Ishikawa (cell line): ENCODE measurements around the gene PTF1A.

ENCODE experiments used
- CEBPB ChIP-seq: IDR thresholded peaks from 2 replicates; pipeline ENCODE4 v1.6.1; 2012
- CREB1 ChIP-seq: IDR thresholded peaks from 2 replicates; pipeline ENCODE4 v1.6.1; 2012; ENCODE audit warnings: low read depth
- EGR1 ChIP-seq: IDR thresholded peaks from 2 replicates; pipeline ENCODE4 v1.6.1; 2012
- EP300 ChIP-seq: IDR thresholded peaks from 2 replicates; pipeline ENCODE4 v1.6.1; 2012; ENCODE audit warnings: borderline replicate concordance
- FOXM1 ChIP-seq: IDR thresholded peaks from 2 replicates; pipeline ENCODE4 v1.6.1; 2012; ENCODE audit warnings: low read depth, borderline replicate concordance
- NFIC ChIP-seq: IDR thresholded peaks from 2 replicates; pipeline ENCODE4 v1.6.1; 2012
- RAD21 ChIP-seq: IDR thresholded peaks from 2 replicates; pipeline ENCODE4 v1.6.1; 2012; ENCODE audit warnings: low read depth
- TAF1 ChIP-seq: IDR thresholded peaks from 2 replicates; pipeline ENCODE4 v1.6.1; 2012; ENCODE audit warnings: low read depth, mild to moderate bottlenecking
- TCF12 ChIP-seq: IDR thresholded peaks from 2 replicates; pipeline ENCODE4 v1.6.1; 2012; ENCODE audit warnings: low read depth
- TEAD4 ChIP-seq: IDR thresholded peaks from 2 replicates; pipeline ENCODE4 v1.6.1; 2012
- YY1 ChIP-seq: IDR thresholded peaks from 2 replicates; pipeline ENCODE4 v1.6.1; 2012; ENCODE audit warnings: low read depth
- ZBTB7A ChIP-seq: IDR thresholded peaks from 2 replicates; pipeline ENCODE4 v1.6.1; 2012; ENCODE audit warnings: low read depth
- TF ChIP-seq, protein P1 (sequence below): IDR thresholded peaks from 2 replicates; pipeline ENCODE4 v1.6.1; 2012; ENCODE audit warnings: low read depth, mild to moderate bottlenecking
- TF ChIP-seq, protein P2 (sequence below): IDR thresholded peaks from 2 replicates; pipeline ENCODE4 v1.6.1; 2012
- TF ChIP-seq, protein P3 (sequence below): IDR thresholded peaks from 2 replicates; pipeline ENCODE4 v1.6.1; 2012

PTF1A gene

DNA sequence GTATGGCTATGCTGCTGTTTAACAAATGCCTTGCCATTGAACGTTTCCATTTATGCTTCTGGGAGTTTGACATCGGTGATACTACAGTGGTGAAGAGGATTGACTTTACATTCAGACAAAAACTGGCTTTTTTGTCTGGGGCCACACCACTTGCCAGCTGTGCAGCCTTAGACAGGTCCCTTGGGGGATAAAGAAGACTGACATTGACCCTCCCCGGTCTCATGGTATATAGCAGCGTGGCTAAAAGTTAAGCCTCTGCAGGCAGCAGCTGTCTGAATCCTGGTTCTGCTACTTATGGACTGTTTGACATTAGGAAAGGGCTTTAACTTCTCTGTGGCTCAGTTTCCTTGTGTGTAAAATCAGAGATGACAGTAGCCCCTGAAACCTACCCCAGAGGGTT lies 42.0 kb upstream of the PTF1A start:
- TF ChIP-seq YY1 (no peak), CEBPB (no peak), NFIC (no peak), RAD21 (no peak), TCF12 (no peak), TEAD4 (no peak), ZBTB7A (no peak), TAF1 (no peak), EP300 (no peak), FOXM1 (no peak), EGR1 (no peak), CREB1 (no peak)
- TF ChIP-seq, protein P1, sequence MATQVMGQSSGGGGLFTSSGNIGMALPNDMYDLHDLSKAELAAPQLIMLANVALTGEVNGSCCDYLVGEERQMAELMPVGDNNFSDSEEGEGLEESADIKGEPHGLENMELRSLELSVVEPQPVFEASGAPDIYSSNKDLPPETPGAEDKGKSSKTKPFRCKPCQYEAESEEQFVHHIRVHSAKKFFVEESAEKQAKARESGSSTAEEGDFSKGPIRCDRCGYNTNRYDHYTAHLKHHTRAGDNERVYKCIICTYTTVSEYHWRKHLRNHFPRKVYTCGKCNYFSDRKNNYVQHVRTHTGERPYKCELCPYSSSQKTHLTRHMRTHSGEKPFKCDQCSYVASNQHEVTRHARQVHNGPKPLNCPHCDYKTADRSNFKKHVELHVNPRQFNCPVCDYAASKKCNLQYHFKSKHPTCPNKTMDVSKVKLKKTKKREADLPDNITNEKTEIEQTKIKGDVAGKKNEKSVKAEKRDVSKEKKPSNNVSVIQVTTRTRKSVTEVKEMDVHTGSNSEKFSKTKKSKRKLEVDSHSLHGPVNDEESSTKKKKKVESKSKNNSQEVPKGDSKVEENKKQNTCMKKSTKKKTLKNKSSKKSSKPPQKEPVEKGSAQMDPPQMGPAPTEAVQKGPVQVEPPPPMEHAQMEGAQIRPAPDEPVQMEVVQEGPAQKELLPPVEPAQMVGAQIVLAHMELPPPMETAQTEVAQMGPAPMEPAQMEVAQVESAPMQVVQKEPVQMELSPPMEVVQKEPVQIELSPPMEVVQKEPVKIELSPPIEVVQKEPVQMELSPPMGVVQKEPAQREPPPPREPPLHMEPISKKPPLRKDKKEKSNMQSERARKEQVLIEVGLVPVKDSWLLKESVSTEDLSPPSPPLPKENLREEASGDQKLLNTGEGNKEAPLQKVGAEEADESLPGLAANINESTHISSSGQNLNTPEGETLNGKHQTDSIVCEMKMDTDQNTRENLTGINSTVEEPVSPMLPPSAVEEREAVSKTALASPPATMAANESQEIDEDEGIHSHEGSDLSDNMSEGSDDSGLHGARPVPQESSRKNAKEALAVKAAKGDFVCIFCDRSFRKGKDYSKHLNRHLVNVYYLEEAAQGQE, result no peak
- TF ChIP-seq, protein P2, sequence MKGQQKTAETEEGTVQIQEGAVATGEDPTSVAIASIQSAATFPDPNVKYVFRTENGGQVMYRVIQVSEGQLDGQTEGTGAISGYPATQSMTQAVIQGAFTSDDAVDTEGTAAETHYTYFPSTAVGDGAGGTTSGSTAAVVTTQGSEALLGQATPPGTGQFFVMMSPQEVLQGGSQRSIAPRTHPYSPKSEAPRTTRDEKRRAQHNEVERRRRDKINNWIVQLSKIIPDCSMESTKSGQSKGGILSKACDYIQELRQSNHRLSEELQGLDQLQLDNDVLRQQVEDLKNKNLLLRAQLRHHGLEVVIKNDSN, result no peak
- TF ChIP-seq, protein P3, sequence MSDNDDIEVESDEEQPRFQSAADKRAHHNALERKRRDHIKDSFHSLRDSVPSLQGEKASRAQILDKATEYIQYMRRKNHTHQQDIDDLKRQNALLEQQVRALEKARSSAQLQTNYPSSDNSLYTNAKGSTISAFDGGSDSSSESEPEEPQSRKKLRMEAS, result no peak

DNA sequence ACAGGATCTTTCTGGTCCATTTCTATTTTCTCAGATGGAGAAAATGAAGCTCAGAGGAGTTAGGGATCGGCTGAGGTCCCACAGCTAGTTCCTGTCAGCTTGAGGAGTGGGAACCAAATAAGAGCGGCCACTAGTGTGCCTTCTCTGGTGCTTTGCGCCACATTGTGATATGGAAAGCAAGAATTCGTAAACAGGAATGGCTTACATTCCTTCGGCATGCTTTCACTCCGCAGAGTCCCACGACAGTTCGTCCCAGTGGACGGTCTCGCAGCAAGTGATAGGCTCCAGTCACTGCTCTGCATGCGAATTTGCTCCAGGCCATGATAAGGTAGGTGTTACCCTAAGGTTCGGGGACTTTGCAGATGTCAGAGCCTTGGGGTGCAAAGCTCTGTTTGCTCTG lies 41.5 kb upstream of the PTF1A start:
- no peak for TF ChIP-seq YY1
- TF ChIP-seq FOXM1, result no peak
- TF ChIP-seq CREB1, result no peak
- TF ChIP-seq CEBPB, result no peak
- TF ChIP-seq ZBTB7A, result no peak
- no peak for TF ChIP-seq TEAD4

DNA sequence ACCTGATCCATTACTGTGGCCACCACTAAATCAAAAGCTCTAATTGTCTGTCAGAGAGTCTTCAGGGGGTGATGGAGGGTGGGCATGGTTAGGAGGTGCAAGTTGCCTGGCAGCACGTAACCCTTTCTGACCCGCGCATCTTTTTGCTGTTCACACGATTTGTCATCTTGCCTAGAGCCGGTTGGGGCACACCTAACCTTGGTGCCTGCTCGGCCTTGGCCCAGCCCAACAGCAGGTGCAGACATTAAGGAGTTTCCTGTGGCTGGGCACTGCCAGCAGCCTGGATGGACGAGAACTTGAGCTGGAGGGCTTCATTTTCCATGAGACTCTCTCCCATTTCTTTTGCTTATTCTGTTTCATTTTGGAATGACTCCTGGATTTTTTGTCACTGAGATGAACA lies 41.0 kb upstream of the PTF1A start:
- TF ChIP-seq, protein P1, result no peak
- no peak for TF ChIP-seq TCF12
- TF ChIP-seq ZBTB7A, result no peak
- TF ChIP-seq TEAD4, result no peak
- TF ChIP-seq FOXM1, result no peak

DNA sequence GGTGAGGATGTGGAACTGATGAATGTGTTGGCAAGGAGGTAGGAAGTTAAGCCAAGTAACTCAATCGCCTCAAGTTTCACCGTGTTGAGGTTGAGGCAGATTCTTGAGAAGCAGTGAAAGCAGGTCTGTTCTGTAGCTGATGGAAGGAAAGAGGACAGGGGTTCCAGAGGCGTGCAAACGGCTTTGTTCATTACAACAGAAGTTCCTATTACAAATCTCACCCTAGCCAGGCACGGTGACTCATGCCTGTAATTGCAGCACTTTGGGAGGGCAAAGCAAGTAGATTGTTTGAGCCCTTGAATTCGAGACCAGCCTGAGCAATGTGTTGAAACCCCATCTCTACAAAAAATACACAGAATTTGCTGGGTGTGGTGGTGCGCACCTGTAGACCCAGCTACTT lies 36.9 kb upstream of the PTF1A start:
- TF ChIP-seq TCF12 (no peak), YY1 (no peak), CREB1 (no peak), EP300 (no peak), FOXM1 (no peak), EGR1 (no peak), TEAD4 (no peak)
- TF ChIP-seq, protein P2, result no peak
- TF ChIP-seq, protein P1, result no peak
- TF ChIP-seq, protein P3, result no peak

DNA sequence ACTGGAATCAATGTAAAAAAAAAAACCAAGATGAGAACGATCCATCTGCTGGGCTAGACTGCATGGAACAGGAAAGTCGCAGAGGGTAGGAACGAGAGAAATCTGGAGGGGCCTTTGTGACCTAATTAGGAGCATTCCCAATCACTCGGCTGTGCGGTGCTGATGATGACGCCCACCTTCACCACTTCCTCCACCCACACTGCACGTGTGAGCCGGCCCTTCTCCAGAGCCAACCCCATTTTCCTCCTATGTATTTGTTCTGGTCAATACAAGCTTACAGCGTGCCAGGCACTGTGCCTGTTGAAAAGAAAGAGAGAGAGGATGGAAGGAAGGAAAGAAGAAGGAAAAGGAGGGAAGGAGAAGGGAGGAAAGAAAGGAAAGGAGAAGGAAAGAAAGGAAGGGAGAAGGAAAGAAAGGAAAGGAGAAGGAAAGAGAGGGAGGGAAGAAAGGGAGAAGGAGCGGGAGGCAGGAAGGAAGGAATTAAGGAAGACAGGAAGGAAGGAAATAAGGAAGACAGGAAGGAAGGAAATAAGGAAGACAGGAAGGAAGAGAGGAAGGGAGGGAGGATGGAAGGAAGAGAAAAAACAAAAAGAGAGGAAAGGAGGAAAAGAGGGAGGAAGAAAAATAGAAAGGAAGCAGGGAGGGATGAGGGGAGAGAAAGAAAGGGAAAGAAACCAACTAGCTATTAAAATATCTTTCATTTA lies 35.5 kb upstream of the PTF1A start:
- TF ChIP-seq CREB1 (no peak), EP300 (no peak), CEBPB (no peak), EGR1 (no peak), NFIC (no peak), TCF12 (no peak), ZBTB7A (no peak), FOXM1 (no peak), TEAD4 (no peak), TAF1 (no peak), YY1 (no peak), RAD21 (no peak)
- TF ChIP-seq, protein P2, result no peak
- TF ChIP-seq, protein P1, result no peak
- TF ChIP-seq, protein P3, result no peak
